Chondrocyte (in vitro differentiated cells): ENCODE measurements around the gene RNF227. TPM values are rescaled to one million over a fixed set of nuclear protein-coding genes. Genes with fewer than 3 reads are reported as not detected.

ENCODE experiments used
- DNase-seq: peaks from one replicate; pipeline ENCODE4 v3.0.0; 2021; ENCODE audit warnings: mixed read lengths, low spot score
- H3K27ac Mint-ChIP-seq: one replicate; pipeline ENCODE4 v1.8.0; 2021; ENCODE audit warnings: mild to moderate bottlenecking, moderate library complexity, mixed read lengths; ENCODE audit not compliant: unreplicated experiment
- H3K27me3 Mint-ChIP-seq: 2 replicates; pipeline ENCODE4 v1.8.0; 2021; ENCODE audit warnings: low read depth, mixed read lengths
- H3K36me3 Mint-ChIP-seq: 2 replicates; pipeline ENCODE4 v1.8.0; 2021; ENCODE audit warnings: low read depth, mixed read lengths
- H3K4me1 Mint-ChIP-seq: 2 replicates; pipeline ENCODE4 v1.8.0; 2021; ENCODE audit warnings: low read depth, mild to moderate bottlenecking, mixed read lengths
- H3K4me3 Mint-ChIP-seq: one replicate; pipeline ENCODE4 v1.8.0; 2021; ENCODE audit warnings: mild to moderate bottlenecking, moderate library complexity, mixed read lengths; ENCODE audit not compliant: unreplicated experiment
- H3K9me3 Mint-ChIP-seq: 2 replicates; pipeline ENCODE4 v1.8.0; 2021; ENCODE audit warnings: low read depth, mixed read lengths
- CTCF ChIP-seq: fragments of 200-600 bp; sonication (generic); IDR thresholded peaks from 2 replicates; pipeline ENCODE4 v1.5.0; 2021; ENCODE audit warnings: antibody characterized with exemption, mild to moderate bottlenecking, moderate library complexity
- total RNA-seq: library from RNA; stranded (reverse); gene quantifications from 3 replicates; pipeline ENCODE4 v1.2.1, GENCODE V29; 2021

Gene RNF227
- total RNA-seq, 1 donor from 2014 or later = 2.2 TPM

- peaks cover 1% of the 10 kb centered on the region for H3K27me3 Mint-ChIP-seq
- DNase-seq = no peak
- H3K4me1 Mint-ChIP-seq = peaks cover 6% of the 10 kb centered on the region
- no peak for TF ChIP-seq CTCF
- H3K36me3 Mint-ChIP-seq = no peaks in the 10 kb centered on the region
- no peaks in the 10 kb centered on the region for H3K9me3 Mint-ChIP-seq
- H3K4me3 Mint-ChIP-seq = peak overlapping the region; percentile 52
- peak overlapping the region; percentile 46 for H3K27ac Mint-ChIP-seq
Measured at GRCh38 chr17:7922269-7922844, 6.3 kb upstream of the RNF227 start.

GRCh38 chr17:7916808-7917207 is 719 bp upstream of the RNF227 start:
- Mint-ChIP-seq H3K9me3 (no peaks in the 10 kb centered on the region), H3K27ac (peak overlapping the region; percentile 85)

GRCh38 chr17:7916385-7916682 is 245 bp upstream of the RNF227 start:
- H3K27me3 Mint-ChIP-seq = no peaks in the 10 kb centered on the region
- no peak for TF ChIP-seq CTCF
- DNase-seq = no peak
- H3K36me3 Mint-ChIP-seq = peaks cover 4% of the 10 kb centered on the region
- peak overlapping the region; percentile 62 for H3K4me3 Mint-ChIP-seq
- H3K9me3 Mint-ChIP-seq = no peaks in the 10 kb centered on the region
- peak overlapping the region; percentile 85 for H3K27ac Mint-ChIP-seq
- H3K4me1 Mint-ChIP-seq = peaks cover 19% of the 10 kb centered on the region

More at GRCh38 chr17:7916808-7917207, 719 bp upstream of the RNF227 start:
- Mint-ChIP-seq H3K36me3 (peaks cover 1% of the 10 kb centered on the region), H3K27me3 (no peaks in the 10 kb centered on the region), H3K4me3 (peak overlapping the region; percentile 62), H3K4me1 (peaks cover 19% of the 10 kb centered on the region)
- DNase-seq = no peak
- TF ChIP-seq CTCF = no peak

- H3K9me3 Mint-ChIP-seq = no peaks in the 10 kb centered on the region
- H3K27me3 Mint-ChIP-seq = no peaks in the 10 kb centered on the region
- no peak for TF ChIP-seq CTCF
- peak overlapping the region; percentile 81 for H3K4me3 Mint-ChIP-seq
- no peak for DNase-seq
- peaks cover 19% of the 10 kb centered on the region for H3K4me1 Mint-ChIP-seq
- peaks cover 13% of the 10 kb centered on the region for H3K36me3 Mint-ChIP-seq
- peak overlapping the region; percentile 97 for H3K27ac Mint-ChIP-seq
Measured at GRCh38 chr17:7915179-7915610, 894 bp downstream of the RNF227 start.

DNA sequence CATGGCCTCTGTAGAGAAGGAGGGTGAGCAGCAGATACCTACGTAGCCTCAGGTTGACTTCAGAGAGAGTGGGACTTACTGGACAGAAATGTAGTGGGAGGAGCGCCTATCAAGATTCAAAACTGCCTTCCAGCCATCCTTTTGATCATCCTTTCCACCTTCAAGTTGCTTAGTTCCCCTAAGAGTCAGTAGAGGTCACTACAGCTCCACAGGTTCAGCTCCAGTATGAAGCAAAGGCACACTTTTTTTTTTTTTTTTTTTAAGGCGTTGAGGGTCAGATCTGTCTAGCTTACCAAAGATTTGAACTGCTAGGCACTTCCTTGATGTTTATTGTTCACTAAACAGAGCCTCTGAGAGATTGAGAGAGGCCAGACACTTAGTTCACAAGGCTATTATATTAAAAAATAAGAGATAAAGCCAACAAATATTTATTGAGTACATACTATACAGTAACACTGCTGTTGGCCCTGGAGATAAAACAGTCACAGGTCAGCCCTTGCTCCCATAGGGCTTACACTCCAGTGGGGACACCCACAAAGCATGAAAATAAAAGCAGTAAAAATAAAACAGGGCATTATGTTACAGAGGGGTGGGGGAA is 3.1 kb downstream of the RNF227 start:
- Mint-ChIP-seq H3K36me3 (peaks cover 29% of the 10 kb centered on the region), H3K27me3 (no peaks in the 10 kb centered on the region), H3K27ac (peak overlapping the region; percentile 29), H3K9me3 (no peaks in the 10 kb centered on the region), H3K4me1 (peaks cover 19% of the 10 kb centered on the region), H3K4me3 (no peak overlapping the region)
- no peak for DNase-seq
- peak; percentile 78 for TF ChIP-seq CTCF
